Measurements from ENCODE around the gene TGFBRAP1. TPM values are rescaled to one million over a fixed set of nuclear protein-coding genes. Genes with fewer than 3 reads are reported as not detected.

TGFBRAP1 gene
- 10 to 100 TPM; 28.3 to 31.5 (median 29.7) TPM for total RNA-seq

- peak within 1 kb of the TSS; percentile 89 to 93 (median 91) for H3K27ac ChIP-seq
- peak within 1 kb of the TSS; percentile 75 to 98 for H3K4me3 ChIP-seq
- WGBS, 2 donors (ENCODE audit: low coverage in 1 of 2), result 100% methylated on average over 1 of the region's 101 CpGs; no CpG with 5 or more reads in 1 of the 2 donors
- peak; percentile 92 for ATAC-seq
- H3K9me3 ChIP-seq, result no peaks in the 10 kb centered on the region
- peaks cover 0 to 41% (median 7%) of the 10 kb centered on the region in 3 donors for H3K4me1 ChIP-seq
- H3K27me3 ChIP-seq, result no peaks in the 10 kb centered on the region
- peaks cover 0 to 3% of the 10 kb centered on the region in 2 donors for H3K36me3 ChIP-seq
- TF ChIP-seq CTCF (IDR thresholded peaks at IDR 0.05), result peak in 2 of 4 experiments; percentile 14 to 28
- peak in 1 of 2 donors; percentile 63 for TF ChIP-seq POLR2A (IDR thresholded peaks at IDR 0.05)
- no peak for TF ChIP-seq EP300 (IDR thresholded peaks at IDR 0.05)
Observed at GRCh38 chr2:105329561-105330495, at the start of gene TGFBRAP1. TSS of gene TGFBRAP1 (minus strand) at chr2:105329735. CDS start at chr2:105308301, 21,434 bp downstream.

- whole genome bisulfite sequencing, 2 donors (ENCODE audit: low coverage in 1 of 2), result 38 to 67% methylated on average over 1 of the region's 4 CpGs
- no peak overlapping the region for H3K4me3 ChIP-seq
- peaks cover 0 to 38% of the 10 kb centered on the region in 2 donors for H3K36me3 ChIP-seq
- no peaks in the 10 kb centered on the region for H3K27me3 ChIP-seq
- TF ChIP-seq EP300 (IDR thresholded peaks at IDR 0.05) (no peak), POLR2AphosphoS5 (IDR thresholded peaks at IDR 0.05) (no peak), POLR2A (IDR thresholded peaks at IDR 0.05) (no peak), CTCF (IDR thresholded peaks at IDR 0.05) (no peak)
- peak overlapping the region in 1 of 4 donors; percentile 3 for H3K27ac ChIP-seq
- peaks cover 0 to 90% (median 14%) of the 10 kb centered on the region in 3 donors for H3K4me1 ChIP-seq
- no peak for ATAC-seq
- H3K9me3 ChIP-seq, result no peaks in the 10 kb centered on the region
Observed at GRCh38 chr2:105378921-105379383, 49.4 kb upstream of the TGFBRAP1 start.

- Histone ChIP-seq H3K36me3 (peaks cover 0 to 32% of the 10 kb centered on the region in 2 donors), H3K27me3 (no peaks in the 10 kb centered on the region), H3K4me1 (peaks cover 3 to 90% (median 20%) of the 10 kb centered on the region in 3 donors), H3K4me3 (no peak overlapping the region), H3K27ac (peak overlapping the region in 1 of 4 donors; percentile 3), H3K9me3 (no peaks in the 10 kb centered on the region)
- TF ChIP-seq CTCF (IDR thresholded peaks at IDR 0.05) (no peak), POLR2AphosphoS5 (IDR thresholded peaks at IDR 0.05) (no peak), POLR2A (IDR thresholded peaks at IDR 0.05) (no peak), EP300 (IDR thresholded peaks at IDR 0.05) (no peak)
- no peak for ATAC-seq
- 91% methylated on average over 9 to 11 of the region's 12 CpGs for WGBS, 2 donors (ENCODE audit: low coverage in 1 of 2)
Observed at GRCh38 chr2:105378276-105378840, 48.8 kb upstream of the TGFBRAP1 start.

GRCh38 chr2:105377871-105378270 lies 48.3 kb upstream of the TGFBRAP1 start:
- H3K27ac ChIP-seq, result peak overlapping the region in 1 of 4 donors; percentile 17
- ATAC-seq, result no peak
- H3K27me3 ChIP-seq, result no peaks in the 10 kb centered on the region
- TF ChIP-seq POLR2A (IDR thresholded peaks at IDR 0.05), result no peak
- TF ChIP-seq EP300 (IDR thresholded peaks at IDR 0.05), result no peak
- TF ChIP-seq POLR2AphosphoS5 (IDR thresholded peaks at IDR 0.05), result no peak
- TF ChIP-seq CTCF (IDR thresholded peaks at IDR 0.05), result no peak
- H3K9me3 ChIP-seq, result no peaks in the 10 kb centered on the region
- H3K36me3 ChIP-seq, result peaks cover 0 to 27% of the 10 kb centered on the region in 2 donors
- H3K4me1 ChIP-seq, result peaks cover 3 to 92% (median 25%) of the 10 kb centered on the region in 3 donors
- 89 to 100% methylated on average over 1 to 2 of the region's 3 CpGs for whole genome bisulfite sequencing, 2 donors (ENCODE audit: low coverage in 1 of 2)
- no peak overlapping the region for H3K4me3 ChIP-seq

Measured in gastroesophageal sphincter (tissue), 4 donors.